ENCODE measurements around the gene ACD.
"Not testable (repeated sequence)": the region's sequence is repeated elsewhere in the genome, so short reads cannot be mapped to it uniquely, and the experiment has no call there.

The ACD gene

GRCh38 chr16:67659675-67660563 lies at the start of gene ACD:
Gene ACD, minus strand, starts transcription at chr16:67660260. Its CDS starts 40 bp downstream, at chr16:67660220.
- peak; percentile 95 for DNase-seq (ENCODE audit: low spot score)

- no peak for DNase-seq (ENCODE audit: low spot score)
Observed at GRCh38 chr16:67709050-67709449, 49.0 kb upstream of the ACD start.

GRCh38 chr16:67708368-67708771 lies 48.3 kb upstream of the ACD start:
- DNase-seq (ENCODE audit: low spot score): no peak

- no peak for DNase-seq (ENCODE audit: low spot score)
Observed at GRCh38 chr16:67707790-67708189, 47.7 kb upstream of the ACD start.

GRCh38 chr16:67707210-67707609 lies 47.1 kb upstream of the ACD start:
- no peak for DNase-seq (ENCODE audit: low spot score)

- no peak for DNase-seq (ENCODE audit: low spot score)
Observed at GRCh38 chr16:67704110-67704509, 44.0 kb upstream of the ACD start.

- no peak for DNase-seq (ENCODE audit: low spot score)
Observed at GRCh38 chr16:67703626-67704025, 43.6 kb upstream of the ACD start.

- DNase-seq (ENCODE audit: low spot score): no peak
Observed at GRCh38 chr16:67702130-67702529, 42.1 kb upstream of the ACD start.

GRCh38 chr16:67701420-67701819 lies 41.4 kb upstream of the ACD start:
- DNase-seq (ENCODE audit: low spot score): no peak

GRCh38 chr16:67699265-67699664 lies 39.2 kb upstream of the ACD start:
- DNase-seq (ENCODE audit: low spot score): no peak

GRCh38 chr16:67697422-67698185 lies 37.5 kb upstream of the ACD start:
- no peak for DNase-seq (ENCODE audit: low spot score)

GRCh38 chr16:67694611-67695010 lies 34.6 kb upstream of the ACD start:
- no peak for DNase-seq (ENCODE audit: low spot score)

GRCh38 chr16:67693517-67694285 lies 33.6 kb upstream of the ACD start:
- DNase-seq (ENCODE audit: low spot score): not testable (repeated sequence)

GRCh38 chr16:67685388-67686112 lies 25.5 kb upstream of the ACD start:
- no peak for DNase-seq (ENCODE audit: low spot score)

- DNase-seq (ENCODE audit: low spot score): no peak
Observed at GRCh38 chr16:67683767-67684166, 23.7 kb upstream of the ACD start.

- no peak for DNase-seq (ENCODE audit: low spot score)
Observed at GRCh38 chr16:67679935-67680897, 20.2 kb upstream of the ACD start.

- no peak for DNase-seq (ENCODE audit: low spot score)
Observed at GRCh38 chr16:67678354-67679023, 18.4 kb upstream of the ACD start.

- DNase-seq (ENCODE audit: low spot score): no peak
Observed at GRCh38 chr16:67677712-67678111, 17.7 kb upstream of the ACD start.

GRCh38 chr16:67676939-67677338 lies 16.9 kb upstream of the ACD start:
- no peak for DNase-seq (ENCODE audit: low spot score)

GRCh38 chr16:67676516-67676915 lies 16.5 kb upstream of the ACD start:
- DNase-seq (ENCODE audit: low spot score): no peak
